SK-N-SH (cell line): ENCODE measurements around the gene KCNJ10. TPM values are rescaled to one million over a fixed set of nuclear protein-coding genes. Genes with fewer than 3 reads are reported as not detected.

ENCODE experiments used
- CTCF ChIA-PET: fragments of 300-600, 350-600 bp; formaldehyde crosslinking; extraction: SDS; loops from one replicate; lab custom pipeline; 2021; lab: Yijun Ruan, JAX
- POLR2A ChIA-PET: fragments of 350-600 bp; sonication (Branson Sonifier 250); formaldehyde crosslinking; extraction: SDS; loops from one replicate; lab custom pipeline; 2020; ENCODE audit warnings: antibody characterized with exemption, inconsistent platforms; lab: Yijun Ruan, JAX
- DNase-seq: peaks from one replicate; pipeline ENCODE4 v3.0.0; 2012
- H2AFZ ChIP-seq: fragments of 200-600 bp; sonication (generic); 2 replicates; pipeline ENCODE4 v1.8.1; 2016; ENCODE audit warnings: antibody characterized with exemption, mild to moderate bottlenecking, low read depth
- H3F3A ChIP-seq: fragments of 200-600 bp; sonication (generic); replicated peaks from 2 replicates; pipeline ENCODE3; 2016; ENCODE audit warnings: antibody characterized with exemption, mild to moderate bottlenecking; ENCODE audit not compliant: insufficient read depth
- H3K27ac ChIP-seq, 2 experiments: fragments of 200-500 bp in 1 of 2; fragments of 200-600 bp in 1 of 2; sonication (Bioruptor generic) in 1 of 2; sonication (generic), shearing (Covaris generic) in 1 of 2; 2 replicates each; pipeline versions ENCODE4 v1.5.1 to v1.6.1; 2014 to 2016; ENCODE audit warnings: low read depth in 2 of 2, inconsistent platforms in 1 of 2, low read length in 1 of 2, mild to moderate bottlenecking in 1 of 2, mixed read lengths in 1 of 2
- H3K27me3 ChIP-seq: fragments of 200-600 bp; sonication (generic), shearing (Covaris generic); 2 replicates; pipeline ENCODE4 v1.6.1; 2016; ENCODE audit warnings: mixed run types; ENCODE audit not compliant: insufficient read depth
- H3K36me3 ChIP-seq, 2 experiments: fragments of 200-500 bp in 1 of 2; fragments of 200-600 bp in 1 of 2; sonication (Bioruptor generic) in 1 of 2; sonication (generic) in 1 of 2; replicated peaks in 1 of 2; 2 replicates each; pipeline versions ENCODE3 to v1.5.1; 2014 to 2016; ENCODE audit warnings: low read length in 1 of 2, mild to moderate bottlenecking in 1 of 2; ENCODE audit not compliant: insufficient read depth in 2 of 2, control insufficient read depth in 1 of 2
- H3K4me1 ChIP-seq, 2 experiments: fragments of 200-500 bp in 1 of 2; fragments of 200-600 bp in 1 of 2; sonication (Bioruptor generic) in 1 of 2; sonication (generic), shearing (Covaris generic) in 1 of 2; 2 replicates each; pipeline versions ENCODE4 v1.5.1 to v1.6.1; 2014 to 2016; ENCODE audit warnings: low read depth in 1 of 2, low read length in 1 of 2, mixed run types in 1 of 2; ENCODE audit not compliant: insufficient read depth in 2 of 2, control insufficient read depth in 1 of 2
- H3K4me2 ChIP-seq: fragments of 200-600 bp; sonication (generic), shearing (Covaris generic); 2 replicates; pipeline ENCODE4 v1.6.1; 2017; ENCODE audit warnings: mixed run types
- H3K4me3 ChIP-seq, 2 experiments: fragments of 200-500 bp in 1 of 2; fragments of 200-600 bp in 1 of 2; sonication (Bioruptor generic) in 1 of 2; sonication (generic), shearing (Covaris generic) in 1 of 2; 2 replicates each; pipeline versions ENCODE4 v1.5.1 to v1.8.1; 2014 to 2016; ENCODE audit warnings: low read depth in 2 of 2, inconsistent platforms in 1 of 2, low read length in 1 of 2, mild to moderate bottlenecking in 1 of 2, mixed read lengths in 1 of 2, moderate library complexity in 1 of 2
- H3K79me2 ChIP-seq: fragments of 200-600 bp; sonication (generic); 2 replicates; pipeline ENCODE4 v1.8.1; 2017; ENCODE audit warnings: mild to moderate bottlenecking; ENCODE audit not compliant: insufficient read depth
- H3K9ac ChIP-seq: fragments of 200-600 bp; sonication (generic); 2 replicates; pipeline ENCODE4 v1.6.1; 2017; ENCODE audit warnings: mixed run types
- H3K9me2 ChIP-seq: fragments of 200-600 bp; sonication (generic); 2 replicates; pipeline ENCODE4 v1.6.1; 2017; ENCODE audit warnings: mixed run types
- H3K9me3 ChIP-seq: fragments of 200-600 bp; sonication (generic); 2 replicates; pipeline ENCODE4 v1.6.1; 2017; ENCODE audit warnings: mixed run types, mild to moderate bottlenecking, moderate library complexity
- H4K20me1 ChIP-seq: fragments of 200-600 bp; sonication (generic); 2 replicates; pipeline ENCODE4 v1.6.1; 2017; ENCODE audit warnings: mild to moderate bottlenecking, mixed run types; ENCODE audit not compliant: insufficient read depth
- EZH2phosphoT487 ChIP-seq: fragments of 200-600 bp; sonication (generic); IDR thresholded peaks from 2 replicates; pipeline ENCODE4 v1.6.1; 2017; ENCODE audit warnings: low read depth, mixed run types, mild to moderate bottlenecking, antibody characterized with exemption, moderate library complexity, borderline replicate concordance
- FOXM1 ChIP-seq: IDR thresholded peaks from 2 replicates; pipeline ENCODE4 v1.4.0; 2012; ENCODE audit warnings: low read depth, mild to moderate bottlenecking
- MEF2A ChIP-seq: IDR thresholded peaks from 2 replicates; pipeline ENCODE4 v1.4.0; 2012; ENCODE audit warnings: low read depth, borderline replicate concordance
- NRF1 ChIP-seq: IDR thresholded peaks from 2 replicates; pipeline ENCODE4 v1.6.1; 2012; ENCODE audit warnings: low read depth, mild to moderate bottlenecking, low read length
- SIN3A ChIP-seq: IDR thresholded peaks from 2 replicates; pipeline ENCODE4 v1.6.1; 2012; ENCODE audit warnings: low read depth, mild to moderate bottlenecking, low read length, moderate library complexity, borderline replicate concordance
- WGBS: methylation state at CpG from one replicate; pipeline ENCODE4 v1.1.6; 2017; ENCODE audit warnings: low lambda C conversion rate; 5-methylcytosine and 5-hydroxymethylcytosine counted together
- polyA plus RNA-seq, 3 experiments: library from polyadenylated mRNA; depleted of rRNA; stranded (reverse); fragments of >200 nt; gene quantifications; 2 replicates each; pipeline ENCODE4 v1.2.3, GENCODE V29; 2012
- TF ChIP-seq, protein P1 (sequence below): IDR thresholded peaks from 2 replicates; pipeline ENCODE4 v1.6.1; 2012; ENCODE audit warnings: mild to moderate bottlenecking, low read depth, low read length, moderate library complexity

Gene KCNJ10
- polyA plus RNA-seq, 1 of the 3 experiments (the other 2 are of a cell fraction), result not detected

DNA sequence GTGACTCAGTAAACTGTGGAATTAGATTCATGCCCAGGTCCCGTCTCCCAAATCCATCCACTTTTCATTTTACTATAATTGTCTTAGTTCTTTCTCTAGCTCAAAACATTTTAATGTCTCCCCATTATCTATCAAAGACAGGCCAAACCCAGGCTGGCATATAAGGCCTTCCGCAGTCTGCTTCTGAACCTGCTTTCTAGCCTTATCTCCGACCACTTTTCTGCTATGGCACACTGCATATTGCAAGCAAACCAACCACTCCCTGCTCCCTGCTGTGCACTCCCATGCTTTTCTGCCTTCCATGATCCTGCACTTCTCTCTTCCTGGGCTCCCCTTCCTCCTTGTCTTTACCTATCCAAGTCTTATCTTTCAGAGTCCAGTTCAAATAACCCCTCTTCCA, 20.9 kb downstream of the KCNJ10 start:
- Histone ChIP-seq H3K4me2 (no peak overlapping the region), H3K36me3 (no peaks in the 10 kb centered on the region), H3K9ac (no peak overlapping the region), H4K20me1 (no peaks in the 10 kb centered on the region), H3K27ac (no peak overlapping the region), H3K9me3 (no peaks in the 10 kb centered on the region), H3K27me3 (peaks cover 50% of the 10 kb centered on the region; the same call in 1 of the 2 replicates), H3K4me1 (peaks cover 0 to 11% of the 10 kb centered on the region in 2 experiments; a peak in 2 of 4 replicates), H3K9me2 (no peaks in the 10 kb centered on the region), H3K79me2 (no peaks in the 10 kb centered on the region), H3K4me3 (no peak overlapping the region), H2AFZ (no peak overlapping the region), H3F3A (no peaks in the 10 kb centered on the region)
- no peak for DNase-seq
- CTCF ChIA-PET, result interaction anchor here (1.3 to 7.8 kb wide), 3 partner anchors 18 to 38 kb away, joined by 4 to 163 read pairs (median 123); partner anchors contain the start of genes KCNJ10, KCNJ9 and PIGM
- POLR2A ChIA-PET, result no interaction called here
- 55% methylated on average over 3 of the region's 3 CpGs for WGBS
- TF ChIP-seq, protein P1, sequence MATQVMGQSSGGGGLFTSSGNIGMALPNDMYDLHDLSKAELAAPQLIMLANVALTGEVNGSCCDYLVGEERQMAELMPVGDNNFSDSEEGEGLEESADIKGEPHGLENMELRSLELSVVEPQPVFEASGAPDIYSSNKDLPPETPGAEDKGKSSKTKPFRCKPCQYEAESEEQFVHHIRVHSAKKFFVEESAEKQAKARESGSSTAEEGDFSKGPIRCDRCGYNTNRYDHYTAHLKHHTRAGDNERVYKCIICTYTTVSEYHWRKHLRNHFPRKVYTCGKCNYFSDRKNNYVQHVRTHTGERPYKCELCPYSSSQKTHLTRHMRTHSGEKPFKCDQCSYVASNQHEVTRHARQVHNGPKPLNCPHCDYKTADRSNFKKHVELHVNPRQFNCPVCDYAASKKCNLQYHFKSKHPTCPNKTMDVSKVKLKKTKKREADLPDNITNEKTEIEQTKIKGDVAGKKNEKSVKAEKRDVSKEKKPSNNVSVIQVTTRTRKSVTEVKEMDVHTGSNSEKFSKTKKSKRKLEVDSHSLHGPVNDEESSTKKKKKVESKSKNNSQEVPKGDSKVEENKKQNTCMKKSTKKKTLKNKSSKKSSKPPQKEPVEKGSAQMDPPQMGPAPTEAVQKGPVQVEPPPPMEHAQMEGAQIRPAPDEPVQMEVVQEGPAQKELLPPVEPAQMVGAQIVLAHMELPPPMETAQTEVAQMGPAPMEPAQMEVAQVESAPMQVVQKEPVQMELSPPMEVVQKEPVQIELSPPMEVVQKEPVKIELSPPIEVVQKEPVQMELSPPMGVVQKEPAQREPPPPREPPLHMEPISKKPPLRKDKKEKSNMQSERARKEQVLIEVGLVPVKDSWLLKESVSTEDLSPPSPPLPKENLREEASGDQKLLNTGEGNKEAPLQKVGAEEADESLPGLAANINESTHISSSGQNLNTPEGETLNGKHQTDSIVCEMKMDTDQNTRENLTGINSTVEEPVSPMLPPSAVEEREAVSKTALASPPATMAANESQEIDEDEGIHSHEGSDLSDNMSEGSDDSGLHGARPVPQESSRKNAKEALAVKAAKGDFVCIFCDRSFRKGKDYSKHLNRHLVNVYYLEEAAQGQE, result no peak
- TF ChIP-seq FOXM1, result no peak

DNA sequence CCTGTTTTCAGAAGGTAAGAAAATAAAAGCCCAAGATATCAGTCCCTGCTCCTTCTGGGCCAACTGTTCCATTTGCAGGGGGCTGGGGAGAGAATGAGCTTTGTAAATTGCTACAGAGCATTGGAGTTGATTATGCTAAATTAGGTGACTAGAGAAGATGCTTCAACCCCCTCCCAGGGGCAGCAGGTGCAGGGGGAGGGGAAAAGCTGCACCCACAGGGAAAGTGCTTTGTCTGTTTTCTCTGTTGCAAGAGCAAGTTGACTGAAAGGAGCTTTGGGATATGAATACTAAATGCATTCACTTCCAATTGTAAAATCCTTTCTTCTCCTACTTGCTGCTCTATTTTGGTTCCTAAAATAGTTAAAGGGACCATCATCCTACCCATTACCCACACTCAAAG, 21.6 kb downstream of the KCNJ10 start:
- ChIA-PET POLR2A (no interaction called here), CTCF (interaction anchor here (1.3 to 7.8 kb wide), 5 partner anchors 17 to 49 kb away, joined by 4 to 163 read pairs (median 28); partner anchors contain the start of genes IGSF8, KCNJ10, KCNJ9 and PIGM)
- no peaks in the 10 kb centered on the region for H3K9me2 ChIP-seq
- peaks cover 48% of the 10 kb centered on the region; the same call in 1 of the 2 replicates for H3K27me3 ChIP-seq
- TF ChIP-seq EZH2phosphoT487 (no peak), MEF2A (no peak), SIN3A (no peak), NRF1 (no peak)
- TF ChIP-seq, all 33 proteins: peak for 0
- Histone ChIP-seq H3K79me2 (no peaks in the 10 kb centered on the region), H3K4me2 (no peak overlapping the region), H3K4me1 (peaks cover 0 to 11% of the 10 kb centered on the region in 2 experiments; a peak in 2 of 4 replicates), H3K9me3 (no peaks in the 10 kb centered on the region), H2AFZ (no peak overlapping the region), H3K9ac (no peak overlapping the region), H4K20me1 (no peaks in the 10 kb centered on the region), H3K36me3 (no peaks in the 10 kb centered on the region), H3K4me3 (no peak overlapping the region), H3K27ac (no peak overlapping the region), H3F3A (no peaks in the 10 kb centered on the region)
- DNase-seq, result no peak
